ENCODE data around the gene NEURL3. TPM values are rescaled to one million over a fixed set of nuclear protein-coding genes. Genes with fewer than 3 reads are reported as not detected.

The NEURL3 gene, protein sequence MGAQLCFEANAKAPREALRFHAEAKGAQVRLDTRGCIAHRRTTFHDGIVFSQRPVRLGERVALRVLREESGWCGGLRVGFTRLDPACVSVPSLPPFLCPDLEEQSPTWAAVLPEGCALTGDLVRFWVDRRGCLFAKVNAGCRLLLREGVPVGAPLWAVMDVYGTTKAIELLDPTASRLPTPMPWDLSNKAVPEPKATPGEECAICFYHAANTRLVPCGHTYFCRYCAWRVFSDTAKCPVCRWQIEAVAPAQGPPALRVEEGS
- total RNA-seq = not detected in 2 replicates

GRCh38 chr2:96505231-96505889 lies at the start of gene NEURL3:
Gene NEURL3 (minus strand): TSS chr2:96505357. CDS start chr2:96505286, 71 bp downstream.

DNA sequence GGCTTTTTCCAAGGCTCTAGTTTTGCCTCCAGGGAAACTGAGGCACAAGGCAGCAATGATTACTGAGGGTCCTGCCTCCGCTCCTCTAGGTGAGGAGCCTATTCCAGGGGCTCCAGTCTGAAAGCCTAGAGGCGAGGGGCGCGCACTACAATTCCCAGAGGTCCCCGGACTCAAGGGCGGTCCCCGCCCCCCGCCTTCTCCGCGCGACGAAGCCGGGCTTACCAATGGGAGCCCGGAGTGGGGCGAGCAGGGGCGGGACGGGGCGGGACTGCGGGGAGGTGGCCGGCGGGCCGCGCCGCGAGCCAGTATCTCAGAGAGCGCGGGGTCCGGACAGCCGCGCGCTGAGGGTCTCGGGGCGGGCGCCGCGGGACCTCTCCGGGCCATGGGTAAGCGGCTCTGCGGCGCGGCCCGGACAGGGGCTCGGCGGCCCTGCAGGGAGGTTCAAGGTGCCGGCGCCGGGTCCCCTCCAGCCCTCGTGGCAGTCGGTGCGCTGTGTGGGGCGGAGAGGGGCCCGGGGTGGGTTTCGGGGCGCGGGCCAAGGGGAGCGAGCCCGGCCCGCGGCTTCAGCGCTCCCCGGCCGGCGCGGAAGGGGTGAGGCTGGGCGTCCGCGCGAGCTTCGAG lies 31.4 kb upstream of the NEURL3 start, which contains the start of gene ARID5A:
TSS of gene ARID5A (plus strand) at position 308 of the 621 bp plus-strand sequence. CDS start at position 383, 75 bp downstream.

Other genes starting within 250 kb of the NEURL3 start
- gene TMEM127, start 239.4 kb downstream of the NEURL3 start, total RNA-seq = 21.2 and 37.4 TPM in 2 replicates
- gene CIAO1, start 239.1 kb downstream of the NEURL3 start, total RNA-seq = 78.5 and 91.3 TPM in 2 replicates
- 51.0 and 67.0 TPM in 2 replicates for gene SNRNP200, start 199.8 kb downstream of the NEURL3 start, total RNA-seq
- 3.0 and 4.3 TPM in 2 replicates for gene ITPRIPL1, start 180.0 kb downstream of the NEURL3 start, total RNA-seq
- gene NCAPH, start 169.6 kb downstream of the NEURL3 start, total RNA-seq = 2.0 and 5.7 TPM in 2 replicates
- 1.2 and 1.6 TPM in 2 replicates for gene ARID5A, start 31.4 kb upstream of the NEURL3 start, total RNA-seq
- 34.6 and 40.4 TPM in 2 replicates for gene KANSL3, start 133.0 kb upstream of the NEURL3 start, total RNA-seq
- under 0.01 and 0.11 TPM in 2 replicates for gene FER1L5, start 137.4 kb upstream of the NEURL3 start, total RNA-seq
- gene LMAN2L, start 234.7 kb upstream of the NEURL3 start, total RNA-seq = 13.7 and 21.0 TPM in 2 replicates

All from placental epithelial cell (primary cell).